ENCODE data around the gene CD320.
"Not testable (repeated sequence)": the region's sequence is repeated elsewhere in the genome, so short reads cannot be mapped to it uniquely, and the experiment has no call there.

The CD320 gene

GRCh38 chr19:8307965-8308866, at the start of gene CD320:
Gene CD320, minus strand, starts transcription at chr19:8308358. Its CDS starts 68 bp downstream, at chr19:8308290.
- Histone ChIP-seq H3K4me3 (ENCODE audit: low read length) (peak within 1 kb of the TSS; percentile 53), H2AFZ (ENCODE audit: low read depth, low read length) (peak within 1 kb of the TSS; percentile 47), H3K27me3 (ENCODE audit: insufficient read depth, low read length) (no peaks in the 10 kb centered on the region), H3K4me1 (ENCODE audit: insufficient read depth, low read length) (peaks cover 12% of the 10 kb centered on the region), H3K9me3 (ENCODE audit: low read length) (no peaks in the 10 kb centered on the region), H3K36me3 (ENCODE audit: insufficient read depth, low read length) (peaks cover 16% of the 10 kb centered on the region)

- no peaks in the 10 kb centered on the region for H3K27me3 ChIP-seq (ENCODE audit: insufficient read depth, low read length)
These were observed 48.9 kb upstream of the CD320 start for GRCh38 chr19:8357007-8357521.

GRCh38 chr19:8355631-8356402, 47.7 kb upstream of the CD320 start:
- Histone ChIP-seq H3K4me1 (ENCODE audit: insufficient read depth, low read length) (peaks cover 6% of the 10 kb centered on the region), H3K4me3 (ENCODE audit: low read length) (no peak overlapping the region), H3K27me3 (ENCODE audit: insufficient read depth, low read length) (no peaks in the 10 kb centered on the region), H2AFZ (ENCODE audit: low read depth, low read length) (no peak overlapping the region), H3K36me3 (ENCODE audit: insufficient read depth, low read length) (no peaks in the 10 kb centered on the region), H3K9me3 (ENCODE audit: low read length) (no peaks in the 10 kb centered on the region)

More at GRCh38 chr19:8357007-8357521, 48.9 kb upstream of the CD320 start:
- no peaks in the 10 kb centered on the region for H3K36me3 ChIP-seq (ENCODE audit: insufficient read depth, low read length)
- H3K4me3 ChIP-seq (ENCODE audit: low read length), result no peak overlapping the region
- H2AFZ ChIP-seq (ENCODE audit: low read depth, low read length), result no peak overlapping the region
- peaks cover 5% of the 10 kb centered on the region for H3K4me1 ChIP-seq (ENCODE audit: insufficient read depth, low read length)
- H3K9me3 ChIP-seq (ENCODE audit: low read length), result no peaks in the 10 kb centered on the region

- H3K4me1 ChIP-seq (ENCODE audit: insufficient read depth, low read length); H3K9me3 ChIP-seq (ENCODE audit: low read length); H3K36me3 ChIP-seq (ENCODE audit: insufficient read depth, low read length); H2AFZ ChIP-seq (ENCODE audit: low read depth, low read length); H3K4me3 ChIP-seq (ENCODE audit: low read length); H3K27me3 ChIP-seq (ENCODE audit: insufficient read depth, low read length): not testable (repeated sequence)
These were observed 44.7 kb upstream of the CD320 start for GRCh38 chr19:8352845-8353244.

- H3K9me3 ChIP-seq (ENCODE audit: low read length), result no peaks in the 10 kb centered on the region
- peak overlapping the region; percentile 24 for H3K4me3 ChIP-seq (ENCODE audit: low read length)
These were observed 44.1 kb upstream of the CD320 start for GRCh38 chr19:8352134-8352827.

GRCh38 chr19:8349629-8350372, 41.6 kb upstream of the CD320 start:
- not testable (repeated sequence) for H3K9me3 ChIP-seq (ENCODE audit: low read length); H3K4me3 ChIP-seq (ENCODE audit: low read length); H3K27me3 ChIP-seq (ENCODE audit: insufficient read depth, low read length); H3K4me1 ChIP-seq (ENCODE audit: insufficient read depth, low read length); H2AFZ ChIP-seq (ENCODE audit: low read depth, low read length); H3K36me3 ChIP-seq (ENCODE audit: insufficient read depth, low read length)

More at GRCh38 chr19:8352134-8352827, 44.1 kb upstream of the CD320 start:
- Histone ChIP-seq H2AFZ (ENCODE audit: low read depth, low read length) (peak overlapping the region; percentile 62), H3K36me3 (ENCODE audit: insufficient read depth, low read length) (no peaks in the 10 kb centered on the region), H3K4me1 (ENCODE audit: insufficient read depth, low read length) (peaks cover 6% of the 10 kb centered on the region), H3K27me3 (ENCODE audit: insufficient read depth, low read length) (no peaks in the 10 kb centered on the region)

- Histone ChIP-seq H3K27me3 (ENCODE audit: insufficient read depth, low read length) (peaks cover 24% of the 10 kb centered on the region), H3K9me3 (ENCODE audit: low read length) (no peaks in the 10 kb centered on the region), H2AFZ (ENCODE audit: low read depth, low read length) (no peak overlapping the region), H3K4me1 (ENCODE audit: insufficient read depth, low read length) (no peaks in the 10 kb centered on the region), H3K36me3 (ENCODE audit: insufficient read depth, low read length) (no peaks in the 10 kb centered on the region), H3K4me3 (ENCODE audit: low read length) (no peak overlapping the region)
These were observed 35.3 kb upstream of the CD320 start for GRCh38 chr19:8343483-8343844.

GRCh38 chr19:8342684-8343482, 34.7 kb upstream of the CD320 start, which contains the start of gene KANK3:
Gene KANK3, minus strand, starts transcription at chr19:8343262. Its CDS starts 5,434 bp downstream, at chr19:8337828.
- Histone ChIP-seq H3K4me3 (ENCODE audit: low read length) (peak within 1 kb of the TSS; percentile 28), H3K36me3 (ENCODE audit: insufficient read depth, low read length) (no peaks in the 10 kb centered on the region), H3K9me3 (ENCODE audit: low read length) (no peaks in the 10 kb centered on the region), H3K4me1 (ENCODE audit: insufficient read depth, low read length) (no peaks in the 10 kb centered on the region), H2AFZ (ENCODE audit: low read depth, low read length) (peak within 1 kb of the TSS; percentile 74), H3K27me3 (ENCODE audit: insufficient read depth, low read length) (peaks cover 24% of the 10 kb centered on the region)

GRCh38 chr19:8342316-8342683, 34.1 kb upstream of the CD320 start:
- H3K9me3 ChIP-seq (ENCODE audit: low read length), result no peaks in the 10 kb centered on the region
- H3K4me1 ChIP-seq (ENCODE audit: insufficient read depth, low read length), result no peaks in the 10 kb centered on the region
- no peaks in the 10 kb centered on the region for H3K36me3 ChIP-seq (ENCODE audit: insufficient read depth, low read length)
- H3K27me3 ChIP-seq (ENCODE audit: insufficient read depth, low read length), result peaks cover 27% of the 10 kb centered on the region
- H2AFZ ChIP-seq (ENCODE audit: low read depth, low read length), result no peak overlapping the region
- H3K4me3 ChIP-seq (ENCODE audit: low read length), result no peak overlapping the region

GRCh38 chr19:8341504-8341903, 33.3 kb upstream of the CD320 start:
- peaks cover 31% of the 10 kb centered on the region for H3K27me3 ChIP-seq (ENCODE audit: insufficient read depth, low read length)
- not testable (repeated sequence) for H3K36me3 ChIP-seq (ENCODE audit: insufficient read depth, low read length); H3K4me3 ChIP-seq (ENCODE audit: low read length); H3K9me3 ChIP-seq (ENCODE audit: low read length); H3K4me1 ChIP-seq (ENCODE audit: insufficient read depth, low read length); H2AFZ ChIP-seq (ENCODE audit: low read depth, low read length)

- Histone ChIP-seq H2AFZ (ENCODE audit: low read depth, low read length) (no peak overlapping the region), H3K27me3 (ENCODE audit: insufficient read depth, low read length) (peaks cover 38% of the 10 kb centered on the region), H3K4me3 (ENCODE audit: low read length) (no peak overlapping the region), H3K4me1 (ENCODE audit: insufficient read depth, low read length) (no peaks in the 10 kb centered on the region), H3K36me3 (ENCODE audit: insufficient read depth, low read length) (no peaks in the 10 kb centered on the region), H3K9me3 (ENCODE audit: low read length) (no peaks in the 10 kb centered on the region)
These were observed 32.4 kb upstream of the CD320 start for GRCh38 chr19:8340341-8341096.

All from neuron (in vitro differentiated cells).